ENCODE measurements around the gene KCNA2. TPM values are rescaled to one million over a fixed set of nuclear protein-coding genes. Genes with fewer than 3 reads are reported as not detected.

KCNA2 gene
- total RNA-seq, 1 donor from 2014 or later: 0.23 TPM

- DNase-seq (ENCODE audit: low spot score): no peak
- no peak for TF ChIP-seq CTCF (IDR thresholded peaks at IDR 0.05; ENCODE audit: unreplicated experiment)
- Mint-ChIP-seq H3K36me3 (ENCODE audit: low read depth, unreplicated experiment) (no peaks in the 10 kb centered on the region), H3K4me1 (ENCODE audit: unreplicated experiment) (peaks cover 3% of the 10 kb centered on the region), H3K9me3 (ENCODE audit: unreplicated experiment) (no peaks in the 10 kb centered on the region), H3K27me3 (ENCODE audit: unreplicated experiment) (peaks cover 31% of the 10 kb centered on the region), H3K4me3 (ENCODE audit: unreplicated experiment) (no peak overlapping the region), H3K27ac (ENCODE audit: unreplicated experiment) (no peak overlapping the region)
Observed at GRCh38 chr1:110604586-110605148, 1.5 kb downstream of the KCNA2 start.

- no peak for DNase-seq (ENCODE audit: low spot score)
- peaks cover 21% of the 10 kb centered on the region for H3K27me3 Mint-ChIP-seq (ENCODE audit: unreplicated experiment)
- no peak for TF ChIP-seq CTCF (IDR thresholded peaks at IDR 0.05; ENCODE audit: unreplicated experiment)
- H3K9me3 Mint-ChIP-seq (ENCODE audit: unreplicated experiment): no peaks in the 10 kb centered on the region
- peaks cover 3% of the 10 kb centered on the region for H3K4me1 Mint-ChIP-seq (ENCODE audit: unreplicated experiment)
- H3K36me3 Mint-ChIP-seq (ENCODE audit: low read depth, unreplicated experiment): no peaks in the 10 kb centered on the region
- H3K27ac Mint-ChIP-seq (ENCODE audit: unreplicated experiment): no peak overlapping the region
- H3K4me3 Mint-ChIP-seq (ENCODE audit: unreplicated experiment): no peak overlapping the region
Observed at GRCh38 chr1:110603058-110603457, 3.1 kb downstream of the KCNA2 start.

- no peaks in the 10 kb centered on the region for H3K9me3 Mint-ChIP-seq (ENCODE audit: unreplicated experiment)
- H3K27me3 Mint-ChIP-seq (ENCODE audit: unreplicated experiment): peaks cover 18% of the 10 kb centered on the region
- no peak for DNase-seq (ENCODE audit: low spot score)
- H3K27ac Mint-ChIP-seq (ENCODE audit: unreplicated experiment): no peak overlapping the region
- H3K4me3 Mint-ChIP-seq (ENCODE audit: unreplicated experiment): no peak overlapping the region
- H3K4me1 Mint-ChIP-seq (ENCODE audit: unreplicated experiment): peaks cover 3% of the 10 kb centered on the region
- no peak for TF ChIP-seq CTCF (IDR thresholded peaks at IDR 0.05; ENCODE audit: unreplicated experiment)
- H3K36me3 Mint-ChIP-seq (ENCODE audit: low read depth, unreplicated experiment): no peaks in the 10 kb centered on the region
Observed at GRCh38 chr1:110602466-110602865, 3.7 kb downstream of the KCNA2 start.

GRCh38 chr1:110601332-110601731 lies 4.8 kb downstream of the KCNA2 start:
- DNase-seq (ENCODE audit: low spot score): no peak
- Mint-ChIP-seq H3K27me3 (ENCODE audit: unreplicated experiment) (peaks cover 14% of the 10 kb centered on the region), H3K4me3 (ENCODE audit: unreplicated experiment) (no peak overlapping the region), H3K9me3 (ENCODE audit: unreplicated experiment) (no peaks in the 10 kb centered on the region), H3K27ac (ENCODE audit: unreplicated experiment) (no peak overlapping the region), H3K36me3 (ENCODE audit: low read depth, unreplicated experiment) (no peaks in the 10 kb centered on the region), H3K4me1 (ENCODE audit: unreplicated experiment) (peaks cover 3% of the 10 kb centered on the region)
- no peak for TF ChIP-seq CTCF (IDR thresholded peaks at IDR 0.05; ENCODE audit: unreplicated experiment)

- DNase-seq (ENCODE audit: low spot score): no peak
- no peak for TF ChIP-seq CTCF (IDR thresholded peaks at IDR 0.05; ENCODE audit: unreplicated experiment)
- Mint-ChIP-seq H3K27ac (ENCODE audit: unreplicated experiment) (no peak overlapping the region), H3K4me1 (ENCODE audit: unreplicated experiment) (no peaks in the 10 kb centered on the region), H3K36me3 (ENCODE audit: low read depth, unreplicated experiment) (no peaks in the 10 kb centered on the region), H3K4me3 (ENCODE audit: unreplicated experiment) (no peak overlapping the region), H3K27me3 (ENCODE audit: unreplicated experiment) (peaks cover 11% of the 10 kb centered on the region), H3K9me3 (ENCODE audit: unreplicated experiment) (no peaks in the 10 kb centered on the region)
Observed at GRCh38 chr1:110600716-110601115, 5.4 kb downstream of the KCNA2 start.
